GM19397 (cell line): ENCODE results near the gene CREBRF.
"Not testable (repeated sequence)": the region's sequence is repeated elsewhere in the genome, so short reads cannot be mapped to it uniquely, and the experiment has no call there.

Source experiments
- ATAC-seq: cut with Tn5 transposase; IDR thresholded peaks from one replicate; pipeline ENCODE4 v1.9.1; 2021; ENCODE audit warnings: mild to moderate bottlenecking, moderate library complexity; ENCODE audit not compliant: unreplicated experiment

Gene CREBRF

GRCh38 chr5:173035904-173036707, 20.0 kb upstream of the CREBRF start:
- ATAC-seq = peak; percentile 53

- no peak for ATAC-seq
These were observed 17.0 kb upstream of the CREBRF start for GRCh38 chr5:173039188-173039587.

GRCh38 chr5:173039964-173040363, 16.2 kb upstream of the CREBRF start:
- no peak for ATAC-seq

GRCh38 chr5:173041881-173042762, 14.0 kb upstream of the CREBRF start:
- no peak for ATAC-seq

DNA sequence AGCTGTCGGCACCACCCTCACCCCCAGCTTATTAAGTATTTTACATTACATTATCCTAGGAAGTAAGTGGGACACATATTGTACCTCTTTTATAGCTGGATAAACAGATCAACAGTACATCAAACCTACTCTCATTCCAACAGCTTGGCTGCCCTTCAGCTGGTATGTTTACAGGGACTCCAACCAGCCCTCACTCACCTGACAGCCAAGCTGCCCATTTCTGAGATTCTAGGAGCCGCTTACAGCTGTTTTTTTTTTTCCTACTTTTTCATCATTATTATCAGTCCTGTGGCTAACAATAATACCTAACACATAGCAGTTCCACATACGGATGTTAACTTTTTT, 13.4 kb upstream of the CREBRF start:
- no peak for ATAC-seq

DNA sequence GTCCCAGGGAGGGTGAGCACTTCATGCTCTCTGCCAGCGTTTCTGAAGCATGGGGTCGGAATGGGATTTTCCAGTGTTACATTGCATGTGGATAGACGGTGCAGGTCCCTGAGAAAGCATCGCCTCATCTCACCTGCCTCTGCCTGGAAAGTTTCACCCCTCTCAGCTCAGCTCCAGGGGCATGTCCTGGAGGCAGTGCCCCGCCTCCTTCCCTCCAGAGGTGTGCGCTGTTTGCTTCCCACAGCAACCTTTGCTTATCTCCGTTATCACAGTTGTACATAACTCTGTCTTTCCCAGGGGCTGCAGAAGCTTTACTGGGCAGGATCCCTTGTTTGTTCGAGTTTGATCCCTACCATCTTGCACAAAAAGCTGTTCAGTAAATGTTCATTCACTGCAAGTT, 10.7 kb upstream of the CREBRF start:
- ATAC-seq = no peak

GRCh38 chr5:173047096-173047837, 8.9 kb upstream of the CREBRF start:
- not testable (repeated sequence) for ATAC-seq

GRCh38 chr5:173047838-173048105, 8.4 kb upstream of the CREBRF start:
- no peak for ATAC-seq

DNA sequence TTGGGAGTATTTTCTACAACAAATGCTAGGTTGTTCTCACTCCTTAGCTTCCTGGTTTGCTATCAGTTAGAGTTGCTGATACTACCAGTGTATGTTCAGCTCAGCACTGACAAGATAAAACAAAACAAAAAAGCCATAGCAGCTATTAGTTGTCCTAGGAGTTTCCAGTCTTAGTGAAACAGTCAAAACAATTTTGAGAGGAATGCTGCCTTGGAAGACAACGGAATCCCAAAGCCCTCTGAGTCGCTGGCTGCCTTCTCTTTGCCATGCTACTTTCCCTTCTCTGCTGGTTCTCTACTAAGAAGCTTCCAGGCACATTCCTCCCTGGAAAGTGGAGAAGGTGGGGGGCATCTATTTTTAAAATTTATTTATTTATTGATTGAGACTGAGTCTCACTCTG, 5.4 kb upstream of the CREBRF start:
- ATAC-seq = no peak

DNA sequence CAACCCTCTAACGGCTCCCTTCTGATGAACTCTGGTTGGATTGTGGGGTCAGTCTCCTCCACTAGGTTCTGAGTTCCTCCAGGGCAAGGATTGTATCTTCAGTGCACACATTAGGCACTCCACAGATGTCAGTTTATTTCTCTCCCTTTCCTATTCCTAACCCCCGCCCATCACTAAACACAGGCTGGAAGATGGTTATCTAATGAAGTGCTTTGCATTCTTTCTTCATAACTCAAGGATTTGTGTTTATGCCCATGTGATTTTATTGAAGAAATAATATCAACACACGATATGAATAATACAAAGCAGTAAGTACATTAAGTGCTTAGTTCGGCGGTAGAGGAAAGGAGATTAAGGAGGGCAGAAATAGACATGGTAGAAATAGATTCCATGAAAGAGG, 4.4 kb upstream of the CREBRF start:
- no peak for ATAC-seq

DNA sequence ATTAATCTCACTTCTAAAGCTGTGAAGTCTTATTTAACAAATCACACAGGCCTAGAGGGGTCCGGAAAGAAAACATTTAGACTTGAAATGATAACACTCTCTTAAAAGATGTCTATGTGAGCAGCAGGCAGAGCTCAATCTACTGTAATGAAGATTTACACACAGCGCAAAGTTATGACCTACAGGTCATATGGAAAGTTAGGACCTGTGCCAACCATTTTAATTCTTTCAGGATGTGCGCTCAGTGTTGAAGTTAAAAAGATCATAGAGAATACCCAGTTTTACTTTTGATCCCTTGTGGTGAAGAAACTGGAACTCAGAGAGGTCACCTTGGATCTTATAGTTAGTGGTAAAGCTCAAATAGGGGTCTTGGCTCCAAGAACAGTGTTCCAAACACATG, 3.1 kb upstream of the CREBRF start:
- ATAC-seq = no peak

DNA sequence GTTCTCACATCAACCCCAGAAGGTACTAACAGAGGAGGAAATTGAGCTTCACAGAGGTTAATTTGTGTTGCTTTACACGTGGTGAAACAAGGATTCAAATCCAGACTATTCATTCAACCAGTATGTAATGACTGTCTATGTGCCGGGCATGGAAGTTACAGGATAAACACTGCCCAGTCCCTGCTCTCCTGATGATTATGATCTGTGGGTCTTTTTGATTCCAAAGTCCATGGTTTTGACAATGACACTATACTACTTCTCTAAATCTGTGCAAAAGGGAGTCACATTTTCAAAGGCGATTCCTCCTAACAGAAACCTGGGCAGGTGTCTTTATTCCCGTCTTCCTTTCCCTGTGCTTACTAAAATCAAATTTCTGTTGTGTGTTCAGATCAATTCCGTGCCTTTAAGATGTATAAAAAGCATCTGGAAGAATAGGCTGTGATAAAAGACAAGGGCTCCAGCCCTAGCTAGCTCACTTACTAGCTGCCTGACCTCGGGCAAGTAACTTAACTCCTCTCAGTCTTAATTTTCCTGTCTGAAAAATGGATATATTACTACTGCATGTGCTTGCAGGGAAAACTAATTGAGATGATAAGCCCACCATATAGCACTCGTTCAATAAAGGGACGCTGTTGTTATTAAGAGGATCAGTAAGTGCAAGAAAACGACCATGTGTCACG, 970 bp upstream of the CREBRF start:
- no peak for ATAC-seq

- peak; percentile 0 for ATAC-seq
These were observed 500 bp upstream of the CREBRF start for GRCh38 chr5:173055722-173055982.

GRCh38 chr5:173056783-173057061, 570 bp downstream of the CREBRF start:
- ATAC-seq = peak; percentile 31

- peak; percentile 70 for ATAC-seq
These were observed 1.1 kb downstream of the CREBRF start for GRCh38 chr5:173057062-173057924.

GRCh38 chr5:173062141-173062540, 6.0 kb downstream of the CREBRF start:
- ATAC-seq = no peak

GRCh38 chr5:173065155-173065554, 9.0 kb downstream of the CREBRF start:
- no peak for ATAC-seq

DNA sequence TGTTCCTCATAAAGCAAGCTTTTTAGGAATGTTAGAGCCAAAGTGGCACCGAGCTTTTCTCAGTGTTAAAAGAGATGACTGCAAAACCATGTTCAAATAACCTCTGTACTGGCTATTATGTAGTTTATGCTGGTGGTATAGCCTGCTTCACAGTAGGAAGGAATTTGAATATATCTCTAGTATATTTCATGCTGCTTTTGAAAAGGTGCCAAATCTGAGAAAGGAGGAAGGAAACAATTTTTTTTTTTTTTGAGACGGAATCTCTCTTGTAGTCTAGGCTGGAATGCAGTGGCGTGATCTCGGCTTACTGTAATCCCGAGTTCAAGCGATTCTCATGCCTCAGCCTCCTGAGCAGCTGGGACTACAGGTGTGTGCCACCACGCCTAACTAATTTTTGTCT, 13.5 kb downstream of the CREBRF start:
- ATAC-seq = no peak

GRCh38 chr5:173075137-173075843, 19.1 kb downstream of the CREBRF start:
- no peak for ATAC-seq

GRCh38 chr5:173075970-173076369, 19.8 kb downstream of the CREBRF start:
- no peak for ATAC-seq
